SK-N-SH treated with all-trans-retinoic acid at 6 μM for 48 hours (cell line): Measurements from ENCODE around the gene DOK4.

Source experiments
- ARNTL ChIP-seq: fragments of 450-650 bp; formaldehyde crosslinking; IDR thresholded peaks from 2 replicates; pipeline ENCODE4 v1.5.0; 2020; ENCODE audit warnings: low read depth, mild to moderate bottlenecking, moderate library complexity, borderline replicate concordance
- CSDC2 ChIP-seq: fragments of 250-450 bp; sonication (Bioruptor Pico); IDR thresholded peaks from 2 replicates; pipeline ENCODE4 v1.5.0; 2020; ENCODE audit warnings: mild to moderate bottlenecking, moderate library complexity
- ESRRG ChIP-seq: fragments of 250-450 bp; sonication (Bioruptor Pico); IDR thresholded peaks from 2 replicates; pipeline ENCODE4 v1.6.1; 2021; ENCODE audit warnings: mild to moderate bottlenecking
- GLIS3 ChIP-seq: fragments of 250-450 bp; sonication (Bioruptor Pico); IDR thresholded peaks from 2 replicates; pipeline ENCODE4 v1.5.0; 2020; ENCODE audit warnings: mild to moderate bottlenecking, moderate library complexity
- PATZ1 ChIP-seq: fragments of 250-450 bp; sonication (Bioruptor Pico); IDR thresholded peaks from 2 replicates; pipeline ENCODE4 v1.8.0; 2020; ENCODE audit warnings: mild to moderate bottlenecking, moderate library complexity, borderline replicate concordance
- POU6F1 ChIP-seq: fragments of 250-450 bp; sonication (Bioruptor Pico); IDR thresholded peaks from 2 replicates; pipeline ENCODE4 v1.8.0; 2021; ENCODE audit warnings: low read depth, mild to moderate bottlenecking, moderate library complexity, borderline replicate concordance
- SNAI2 ChIP-seq: fragments of 250-450 bp; sonication (Bioruptor Pico); IDR thresholded peaks from 2 replicates; pipeline ENCODE4 v1.5.0; 2020; ENCODE audit warnings: mild to moderate bottlenecking, moderate library complexity
- ZFP3 ChIP-seq: fragments of 250-450 bp; sonication (Bioruptor Pico); IDR thresholded peaks from 2 replicates; pipeline ENCODE4 v1.5.0; 2020; ENCODE audit warnings: mild to moderate bottlenecking, moderate library complexity
- ZFP30 ChIP-seq: fragments of 450-650 bp; formaldehyde crosslinking; IDR thresholded peaks from 2 replicates; pipeline ENCODE4 v1.5.0; 2022; ENCODE audit warnings: mild to moderate bottlenecking, moderate library complexity
- ZNF565 ChIP-seq: fragments of 450-650 bp; formaldehyde crosslinking; conservative IDR thresholded peaks from 2 replicates; pipeline ENCODE4 v1.5.0; 2020; ENCODE audit warnings: low read depth, mild to moderate bottlenecking, moderate library complexity
- TF ChIP-seq, protein P1 (sequence below): fragments of 250-450 bp; sonication (Bioruptor Pico); IDR thresholded peaks from 2 replicates; pipeline ENCODE4 v1.5.0; 2020; ENCODE audit warnings: mild to moderate bottlenecking, moderate library complexity
- TF ChIP-seq, protein P2 (sequence below): fragments of 250-450 bp; sonication (Bioruptor Pico); IDR thresholded peaks from 2 replicates; pipeline ENCODE4 v1.5.1; 2020; ENCODE audit warnings: low read depth, mild to moderate bottlenecking, moderate library complexity

- TF ChIP-seq CSDC2 (CRISPR knock-in tag) (no peak), PATZ1 (CRISPR knock-in tag) (no peak), ZFP3 (CRISPR knock-in tag) (no peak), ZNF565 (CRISPR knock-in tag) (no peak), ESRRG (no peak), POU6F1 (CRISPR knock-in tag) (no peak), ARNTL (CRISPR knock-in tag) (no peak), SNAI2 (CRISPR knock-in tag) (no peak), ZFP30 (CRISPR knock-in tag) (no peak), GLIS3 (no peak)
- TF ChIP-seq, protein P1, sequence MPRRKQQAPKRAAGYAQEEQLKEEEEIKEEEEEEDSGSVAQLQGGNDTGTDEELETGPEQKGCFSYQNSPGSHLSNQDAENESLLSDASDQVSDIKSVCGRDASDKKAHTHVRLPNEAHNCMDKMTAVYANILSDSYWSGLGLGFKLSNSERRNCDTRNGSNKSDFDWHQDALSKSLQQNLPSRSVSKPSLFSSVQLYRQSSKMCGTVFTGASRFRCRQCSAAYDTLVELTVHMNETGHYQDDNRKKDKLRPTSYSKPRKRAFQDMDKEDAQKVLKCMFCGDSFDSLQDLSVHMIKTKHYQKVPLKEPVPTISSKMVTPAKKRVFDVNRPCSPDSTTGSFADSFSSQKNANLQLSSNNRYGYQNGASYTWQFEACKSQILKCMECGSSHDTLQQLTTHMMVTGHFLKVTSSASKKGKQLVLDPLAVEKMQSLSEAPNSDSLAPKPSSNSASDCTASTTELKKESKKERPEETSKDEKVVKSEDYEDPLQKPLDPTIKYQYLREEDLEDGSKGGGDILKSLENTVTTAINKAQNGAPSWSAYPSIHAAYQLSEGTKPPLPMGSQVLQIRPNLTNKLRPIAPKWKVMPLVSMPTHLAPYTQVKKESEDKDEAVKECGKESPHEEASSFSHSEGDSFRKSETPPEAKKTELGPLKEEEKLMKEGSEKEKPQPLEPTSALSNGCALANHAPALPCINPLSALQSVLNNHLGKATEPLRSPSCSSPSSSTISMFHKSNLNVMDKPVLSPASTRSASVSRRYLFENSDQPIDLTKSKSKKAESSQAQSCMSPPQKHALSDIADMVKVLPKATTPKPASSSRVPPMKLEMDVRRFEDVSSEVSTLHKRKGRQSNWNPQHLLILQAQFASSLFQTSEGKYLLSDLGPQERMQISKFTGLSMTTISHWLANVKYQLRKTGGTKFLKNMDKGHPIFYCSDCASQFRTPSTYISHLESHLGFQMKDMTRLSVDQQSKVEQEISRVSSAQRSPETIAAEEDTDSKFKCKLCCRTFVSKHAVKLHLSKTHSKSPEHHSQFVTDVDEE (CRISPR knock-in tag): no peak
- TF ChIP-seq, protein P2, sequence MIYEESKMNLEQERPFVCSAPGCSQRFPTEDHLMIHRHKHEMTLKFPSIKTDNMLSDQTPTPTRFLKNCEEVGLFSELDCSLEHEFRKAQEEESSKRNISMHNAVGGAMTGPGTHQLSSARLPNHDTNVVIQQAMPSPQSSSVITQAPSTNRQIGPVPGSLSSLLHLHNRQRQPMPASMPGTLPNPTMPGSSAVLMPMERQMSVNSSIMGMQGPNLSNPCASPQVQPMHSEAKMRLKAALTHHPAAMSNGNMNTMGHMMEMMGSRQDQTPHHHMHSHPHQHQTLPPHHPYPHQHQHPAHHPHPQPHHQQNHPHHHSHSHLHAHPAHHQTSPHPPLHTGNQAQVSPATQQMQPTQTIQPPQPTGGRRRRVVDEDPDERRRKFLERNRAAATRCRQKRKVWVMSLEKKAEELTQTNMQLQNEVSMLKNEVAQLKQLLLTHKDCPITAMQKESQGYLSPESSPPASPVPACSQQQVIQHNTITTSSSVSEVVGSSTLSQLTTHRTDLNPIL (CRISPR knock-in tag): no peak
Observed at GRCh38 chr16:57430955-57431354, 55.3 kb downstream of the DOK4 start.
